ENCODE results near the gene NUCB2.
"Not testable (repeated sequence)": the region's sequence is repeated elsewhere in the genome, so short reads cannot be mapped to it uniquely, and the experiment has no call there.

NUCB2 gene

GRCh38 chr11:17268500-17268899 is 8.0 kb upstream of the NUCB2 start:
- DNase-seq, result not testable (repeated sequence)

- no peak for DNase-seq
Observed at GRCh38 chr11:17268902-17269301, 7.6 kb upstream of the NUCB2 start.

- no peak for DNase-seq
Observed at GRCh38 chr11:17272801-17273200, 3.7 kb upstream of the NUCB2 start.

GRCh38 chr11:17273211-17273610 is 3.3 kb upstream of the NUCB2 start:
- DNase-seq, result no peak

GRCh38 chr11:17273668-17274282 is 2.8 kb upstream of the NUCB2 start:
- DNase-seq, result no peak

- no peak for DNase-seq
Observed at GRCh38 chr11:17275400-17276235, 921 bp upstream of the NUCB2 start.

- DNase-seq, result peak in 6 of 56 donors; percentile 27 to 67 (median 48)
Observed at GRCh38 chr11:17277024-17277584, 565 bp downstream of the NUCB2 start.

GRCh38 chr11:17280494-17281127 is 4.1 kb downstream of the NUCB2 start:
- no peak for DNase-seq

- no peak for DNase-seq
Observed at GRCh38 chr11:17286332-17286731, 9.8 kb downstream of the NUCB2 start.

- no peak for DNase-seq
Observed at GRCh38 chr11:17287058-17287457, 10.5 kb downstream of the NUCB2 start.

- DNase-seq, result no peak
Observed at GRCh38 chr11:17291710-17292109, 15.2 kb downstream of the NUCB2 start.

GRCh38 chr11:17293311-17293710 is 16.8 kb downstream of the NUCB2 start:
- DNase-seq, result no peak

GRCh38 chr11:17294033-17294432 is 17.5 kb downstream of the NUCB2 start:
- DNase-seq, result no peak

- DNase-seq, result no peak
Observed at GRCh38 chr11:17296852-17297559, 20.5 kb downstream of the NUCB2 start.

GRCh38 chr11:17298302-17298701 is 21.8 kb downstream of the NUCB2 start:
- no peak for DNase-seq

- DNase-seq, result no peak
Observed at GRCh38 chr11:17300372-17300771, 23.8 kb downstream of the NUCB2 start.

- no peak for DNase-seq
Observed at GRCh38 chr11:17313349-17314231, 37.1 kb downstream of the NUCB2 start.

GRCh38 chr11:17314232-17314547 is 37.7 kb downstream of the NUCB2 start:
- no peak for DNase-seq

- no peak for DNase-seq
Observed at GRCh38 chr11:17314904-17315426, 38.4 kb downstream of the NUCB2 start.

- no peak for DNase-seq
Observed at GRCh38 chr11:17328871-17329494, 52.4 kb downstream of the NUCB2 start.
